NCI-H2107 (cell line): Measurements from ENCODE around the gene RNF141.

Experiments used
- DNase-seq: peaks from one replicate; lab custom pipeline; 2025; lab: John Stamatoyannopoulos, UW

Gene RNF141

GRCh38 chr11:10522276-10522675 lies 18.7 kb downstream of the RNF141 start:
- no peak for DNase-seq

GRCh38 chr11:10520562-10520961 lies 20.4 kb downstream of the RNF141 start:
- DNase-seq = no peak

- DNase-seq = no peak
These were observed 21.4 kb downstream of the RNF141 start for GRCh38 chr11:10519630-10520029.

GRCh38 chr11:10518891-10519290 lies 22.1 kb downstream of the RNF141 start:
- DNase-seq = no peak

- no peak for DNase-seq
These were observed 22.9 kb downstream of the RNF141 start for GRCh38 chr11:10518123-10518522.

- DNase-seq = no peak
These were observed 25.6 kb downstream of the RNF141 start for GRCh38 chr11:10515418-10515817.

- no peak for DNase-seq
These were observed 26.3 kb downstream of the RNF141 start for GRCh38 chr11:10514709-10515108.

GRCh38 chr11:10514202-10514601 lies 26.8 kb downstream of the RNF141 start:
- DNase-seq = no peak

- DNase-seq = no peak
These were observed 29.8 kb downstream of the RNF141 start for GRCh38 chr11:10511181-10511621.

GRCh38 chr11:10506008-10506370 lies 35.0 kb downstream of the RNF141 start:
- no peak for DNase-seq

GRCh38 chr11:10505278-10506007 lies 35.5 kb downstream of the RNF141 start:
- DNase-seq = no peak

- DNase-seq = peak; percentile 6
These were observed 36.5 kb downstream of the RNF141 start for GRCh38 chr11:10504490-10504889.

GRCh38 chr11:10503777-10504480 lies 37.1 kb downstream of the RNF141 start:
- no peak for DNase-seq

GRCh38 chr11:10503221-10503620 lies 37.8 kb downstream of the RNF141 start:
- DNase-seq = no peak

- no peak for DNase-seq
These were observed 38.2 kb downstream of the RNF141 start for GRCh38 chr11:10502770-10503169.

- no peak for DNase-seq
These were observed 38.8 kb downstream of the RNF141 start for GRCh38 chr11:10502065-10502680.

GRCh38 chr11:10500757-10501684 lies 40.0 kb downstream of the RNF141 start:
- no peak for DNase-seq

- DNase-seq = no peak
These were observed 40.9 kb downstream of the RNF141 start for GRCh38 chr11:10499874-10500601.

- no peak for DNase-seq
These were observed 41.5 kb downstream of the RNF141 start for GRCh38 chr11:10499452-10499851.

- DNase-seq = no peak
These were observed 42.3 kb downstream of the RNF141 start for GRCh38 chr11:10498426-10499250.

GRCh38 chr11:10498022-10498400 lies 43.0 kb downstream of the RNF141 start:
- no peak for DNase-seq
